ENCODE results near the gene ZNF143. TPM values are rescaled to one million over a fixed set of nuclear protein-coding genes. Genes with fewer than 3 reads are reported as not detected.

The ZNF143 gene
- total RNA-seq, 4 donors from 2014 or later, result 17.8 to 44.2 (median 30.9) TPM

GRCh38 chr11:9490376-9490775 lies 29.6 kb downstream of the ZNF143 start:
- intact Hi-C loops (cut with DNase I; ENCODE audit: low total_unique reads), result no loop called here
- TF ChIP-seq CTCF (IDR thresholded peaks at IDR 0.05) (no peak), POLR2A (IDR thresholded peaks at IDR 0.05) (no peak)
- DNase-seq (ENCODE audit: low spot score in 2 of 2), result no peak
- 96% methylated on average over 3 of the region's 3 CpGs for WGBS, 2 donors
- H3K4me3 ChIP-seq (ENCODE audit: low read depth, poor library complexity, severe bottlenecking), result no peak overlapping the region

GRCh38 chr11:9493492-9493891 lies 32.7 kb downstream of the ZNF143 start:
- no peak for DNase-seq (ENCODE audit: low spot score in 2 of 2)
- WGBS, 2 donors, result 31 to 38% methylated on average over 1 of the region's 1 CpG
- H3K4me3 ChIP-seq (ENCODE audit: low read depth, poor library complexity, severe bottlenecking), result no peak overlapping the region
- no peak for TF ChIP-seq POLR2A (IDR thresholded peaks at IDR 0.05)
- no peak for TF ChIP-seq CTCF (IDR thresholded peaks at IDR 0.05)
- intact Hi-C loops (cut with DNase I; ENCODE audit: low total_unique reads), result no loop called here

- TF ChIP-seq CTCF (IDR thresholded peaks at IDR 0.05) (no peak), POLR2A (IDR thresholded peaks at IDR 0.05) (no peak)
- WGBS, 2 donors, result 97 to 98% methylated on average over 3 of the region's 3 CpGs
Measured at GRCh38 chr11:9494316-9494715, 33.5 kb downstream of the ZNF143 start.

GRCh38 chr11:9495803-9496514 lies 35.1 kb downstream of the ZNF143 start:
- intact Hi-C loops (cut with DNase I; ENCODE audit: low total_unique reads), result no loop called here
- TF ChIP-seq POLR2A (IDR thresholded peaks at IDR 0.05), result no peak
- no peak for TF ChIP-seq CTCF (IDR thresholded peaks at IDR 0.05)
- DNase-seq (ENCODE audit: low spot score in 2 of 2), result no peak
- 88 to 90% methylated on average over 6 of the region's 6 CpGs for WGBS, 2 donors
- no peak overlapping the region for H3K4me3 ChIP-seq (ENCODE audit: low read depth, poor library complexity, severe bottlenecking)

More at GRCh38 chr11:9494316-9494715, 33.5 kb downstream of the ZNF143 start:
- H3K4me3 ChIP-seq (ENCODE audit: low read depth, poor library complexity, severe bottlenecking), result no peak overlapping the region
- no peak for DNase-seq (ENCODE audit: low spot score in 2 of 2)
- intact Hi-C loops (cut with DNase I; ENCODE audit: low total_unique reads), result no loop called here

- 88% methylated on average over 4 of the region's 4 CpGs for WGBS, 2 donors
- intact Hi-C loops (cut with DNase I; ENCODE audit: low total_unique reads), result no loop called here
- H3K4me3 ChIP-seq (ENCODE audit: low read depth, poor library complexity, severe bottlenecking), result no peak overlapping the region
- TF ChIP-seq CTCF (IDR thresholded peaks at IDR 0.05), result no peak
- no peak for TF ChIP-seq POLR2A (IDR thresholded peaks at IDR 0.05)
- no peak for DNase-seq (ENCODE audit: low spot score in 2 of 2)
Measured at GRCh38 chr11:9498457-9499078, 37.8 kb downstream of the ZNF143 start.

Measured in lower leg skin (tissue), 4 donors.